GM21526 (cell line): ENCODE data around the gene APMAP.

Experiments
- ATAC-seq: cut with Tn5 transposase; IDR thresholded peaks from one replicate; pipeline ENCODE4 v1.9.1; 2021; ENCODE audit warnings: moderate library complexity; ENCODE audit not compliant: unreplicated experiment, low FRiP score

APMAP gene

GRCh38 chr20:24992487-24993205 lies at the start of gene APMAP:
Gene APMAP, minus strand, starts transcription at chr20:24992751. Its CDS starts 63 bp downstream, at chr20:24992688.
- ATAC-seq, result peak; percentile 96

GRCh38 chr20:25041813-25042530 lies 49.4 kb upstream of the APMAP start:
- no peak for ATAC-seq

- no peak for ATAC-seq
These were observed 47.9 kb upstream of the APMAP start for GRCh38 chr20:25040438-25040831.

- ATAC-seq, result no peak
These were observed 47.3 kb upstream of the APMAP start for GRCh38 chr20:25039697-25040437.

GRCh38 chr20:25038591-25039015 lies 46.1 kb upstream of the APMAP start:
- ATAC-seq, result no peak

GRCh38 chr20:25038103-25038410 lies 45.5 kb upstream of the APMAP start:
- no peak for ATAC-seq

- ATAC-seq, result no peak
These were observed 44.9 kb upstream of the APMAP start for GRCh38 chr20:25037288-25038102.

GRCh38 chr20:25036331-25036936 lies 43.9 kb upstream of the APMAP start:
- ATAC-seq, result no peak

- no peak for ATAC-seq
These were observed 43.4 kb upstream of the APMAP start for GRCh38 chr20:25035921-25036320.

- ATAC-seq, result no peak
These were observed 41.4 kb upstream of the APMAP start for GRCh38 chr20:25033924-25034300.

GRCh38 chr20:25033265-25033923 lies 40.8 kb upstream of the APMAP start:
- ATAC-seq, result no peak

- no peak for ATAC-seq
These were observed 40.1 kb upstream of the APMAP start for GRCh38 chr20:25032478-25033264.

GRCh38 chr20:25032065-25032477 lies 39.5 kb upstream of the APMAP start:
- ATAC-seq, result no peak

GRCh38 chr20:25031241-25031640 lies 38.7 kb upstream of the APMAP start:
- no peak for ATAC-seq

GRCh38 chr20:25030649-25031207 lies 38.2 kb upstream of the APMAP start:
- no peak for ATAC-seq

- no peak for ATAC-seq
These were observed 37.6 kb upstream of the APMAP start for GRCh38 chr20:25030007-25030648.

GRCh38 chr20:25025986-25026605 lies 33.5 kb upstream of the APMAP start:
- no peak for ATAC-seq
